ENCODE measurements around the gene DELE1.

Gene DELE1

GRCh38 chr5:141958546-141959172 lies 35.0 kb downstream of the DELE1 start:
- Histone ChIP-seq H3K27me3 (ENCODE audit: insufficient read depth, low read length) (no peaks in the 10 kb centered on the region), H3K9me3 (ENCODE audit: insufficient read depth, low read depth, low read length) (no peaks in the 10 kb centered on the region), H3K36me3 (ENCODE audit: insufficient read depth, low read length) (no peaks in the 10 kb centered on the region), H3K9ac (ENCODE audit: low read depth, low read length) (0 out of 2 replicates have a peak overlapping the region, but pooled peaks have one; percentile 22), H3K4me3 (ENCODE audit: low read length) (no peak overlapping the region), H3K27ac (ENCODE audit: low read depth, low read length) (no peak overlapping the region), H3K4me1 (ENCODE audit: insufficient read depth, low read length) (peaks cover 20% of the 10 kb centered on the region)
- WGBS, result 81% methylated on average over 8 of the region's 8 CpGs

GRCh38 chr5:141960018-141960417 lies 36.3 kb downstream of the DELE1 start:
- no peaks in the 10 kb centered on the region for H3K27me3 ChIP-seq (ENCODE audit: insufficient read depth, low read length)
- no peak overlapping the region for H3K4me3 ChIP-seq (ENCODE audit: low read length)
- H3K36me3 ChIP-seq (ENCODE audit: insufficient read depth, low read length), result no peaks in the 10 kb centered on the region
- WGBS, result 49% methylated on average over 10 of the region's 10 CpGs
- H3K4me1 ChIP-seq (ENCODE audit: insufficient read depth, low read length), result peaks cover 20% of the 10 kb centered on the region
- no peak overlapping the region for H3K9ac ChIP-seq (ENCODE audit: low read depth, low read length)
- H3K9me3 ChIP-seq (ENCODE audit: insufficient read depth, low read depth, low read length), result no peaks in the 10 kb centered on the region
- no peak overlapping the region for H3K27ac ChIP-seq (ENCODE audit: low read depth, low read length)

DNA sequence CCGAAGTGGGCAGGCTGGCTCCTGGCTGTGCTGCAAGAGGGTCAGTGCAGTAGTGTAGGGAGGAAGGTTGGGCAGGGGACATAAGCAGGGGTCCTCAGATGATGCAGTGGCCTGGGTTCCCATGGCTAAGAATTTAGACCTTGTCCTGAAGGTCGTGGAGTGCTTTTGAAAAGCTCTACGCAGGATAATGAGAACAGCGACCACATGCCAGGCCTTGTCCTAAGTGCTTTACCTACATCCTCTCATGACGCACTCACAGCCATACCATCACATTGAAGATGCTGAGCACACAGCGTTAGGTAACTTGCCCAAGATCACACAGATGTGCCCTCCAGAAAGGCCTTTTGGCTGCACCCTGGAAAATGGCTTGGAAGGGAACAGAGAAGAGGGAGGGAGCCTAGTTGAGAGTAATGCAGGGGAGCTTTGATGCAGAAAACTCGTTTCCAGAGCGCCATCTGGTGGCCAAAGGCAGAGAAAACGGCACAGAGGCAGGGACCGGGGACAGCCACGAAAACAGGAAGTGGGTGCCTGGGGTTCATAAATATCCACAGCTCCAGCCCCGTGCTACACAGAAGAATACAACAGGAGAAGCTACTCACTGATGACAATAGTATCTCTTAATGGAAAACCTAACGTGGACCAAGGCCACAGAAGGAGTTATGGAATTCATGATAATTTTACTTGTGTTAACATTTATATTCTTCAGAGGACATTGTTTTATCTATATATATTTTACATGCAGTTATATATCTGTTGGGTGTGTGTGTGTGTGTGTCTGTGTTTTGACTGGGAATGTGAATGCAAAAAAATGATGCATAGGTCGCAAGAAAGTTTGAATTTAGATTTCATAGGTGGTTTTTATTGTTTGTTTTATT lies 37.0 kb downstream of the DELE1 start:
- Histone ChIP-seq H3K9ac (ENCODE audit: low read depth, low read length) (no peak overlapping the region), H3K9me3 (ENCODE audit: insufficient read depth, low read depth, low read length) (no peaks in the 10 kb centered on the region), H3K4me3 (ENCODE audit: low read length) (no peak overlapping the region), H3K36me3 (ENCODE audit: insufficient read depth, low read length) (no peaks in the 10 kb centered on the region), H3K27ac (ENCODE audit: low read depth, low read length) (no peak overlapping the region), H3K27me3 (ENCODE audit: insufficient read depth, low read length) (no peaks in the 10 kb centered on the region), H3K4me1 (ENCODE audit: insufficient read depth, low read length) (peaks cover 20% of the 10 kb centered on the region)
- 34% methylated on average over 13 of the region's 14 CpGs for WGBS

DNA sequence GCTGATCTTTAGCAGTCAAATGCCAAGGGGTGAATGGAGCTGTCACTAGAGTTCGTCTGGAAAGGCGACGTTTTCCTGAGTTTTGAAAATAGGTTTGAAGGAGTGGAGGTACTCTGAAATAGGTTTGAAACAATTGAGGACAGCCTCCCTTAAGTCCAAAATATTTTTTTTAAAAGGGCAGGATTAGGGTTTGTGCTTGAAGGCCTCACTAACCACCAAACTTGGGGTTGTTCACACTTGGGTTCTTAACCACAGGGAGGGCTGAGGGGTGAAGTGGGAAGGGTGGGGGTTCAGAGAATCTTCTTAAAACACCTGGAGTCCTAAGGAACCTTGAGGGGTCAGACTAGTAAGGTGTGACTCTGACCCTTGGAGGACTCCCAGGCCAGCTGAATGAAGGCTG lies 37.8 kb downstream of the DELE1 start:
- Histone ChIP-seq H3K9ac (ENCODE audit: low read depth, low read length) (no peak overlapping the region), H3K4me3 (ENCODE audit: low read length) (no peak overlapping the region), H3K36me3 (ENCODE audit: insufficient read depth, low read length) (no peaks in the 10 kb centered on the region), H3K4me1 (ENCODE audit: insufficient read depth, low read length) (peaks cover 20% of the 10 kb centered on the region), H3K27ac (ENCODE audit: low read depth, low read length) (no peak overlapping the region), H3K27me3 (ENCODE audit: insufficient read depth, low read length) (no peaks in the 10 kb centered on the region), H3K9me3 (ENCODE audit: insufficient read depth, low read depth, low read length) (no peaks in the 10 kb centered on the region)
- WGBS, result 78% methylated on average over 3 of the region's 3 CpGs

DNA sequence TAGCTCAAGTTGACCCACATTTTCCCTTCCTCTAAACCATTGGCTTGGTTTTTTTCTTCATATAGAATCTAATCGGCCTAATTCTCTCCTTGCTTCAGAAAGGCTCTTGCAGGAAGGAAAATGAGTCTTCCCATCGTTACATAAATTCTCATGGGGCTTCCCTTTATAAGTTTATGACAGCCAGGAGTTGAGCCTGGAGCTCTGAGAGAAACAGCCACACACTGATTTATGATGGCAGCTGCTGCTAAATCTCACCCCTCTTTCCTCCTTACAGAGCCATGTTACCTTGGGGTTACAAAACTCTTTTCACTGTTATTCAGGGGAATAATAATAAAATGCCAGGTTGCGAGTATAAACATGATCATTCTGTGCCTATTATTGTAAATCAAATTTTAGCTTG lies 40.0 kb downstream of the DELE1 start:
- no peak overlapping the region for H3K9ac ChIP-seq (ENCODE audit: low read depth, low read length)
- no peaks in the 10 kb centered on the region for H3K9me3 ChIP-seq (ENCODE audit: insufficient read depth, low read depth, low read length)
- no peak overlapping the region for H3K27ac ChIP-seq (ENCODE audit: low read depth, low read length)
- no peak overlapping the region for H3K4me3 ChIP-seq (ENCODE audit: low read length)
- peaks cover 12% of the 10 kb centered on the region for H3K4me1 ChIP-seq (ENCODE audit: insufficient read depth, low read length)
- no peaks in the 10 kb centered on the region for H3K36me3 ChIP-seq (ENCODE audit: insufficient read depth, low read length)
- H3K27me3 ChIP-seq (ENCODE audit: insufficient read depth, low read length), result no peaks in the 10 kb centered on the region
- 87% methylated on average over 3 of the region's 3 CpGs for WGBS

DNA sequence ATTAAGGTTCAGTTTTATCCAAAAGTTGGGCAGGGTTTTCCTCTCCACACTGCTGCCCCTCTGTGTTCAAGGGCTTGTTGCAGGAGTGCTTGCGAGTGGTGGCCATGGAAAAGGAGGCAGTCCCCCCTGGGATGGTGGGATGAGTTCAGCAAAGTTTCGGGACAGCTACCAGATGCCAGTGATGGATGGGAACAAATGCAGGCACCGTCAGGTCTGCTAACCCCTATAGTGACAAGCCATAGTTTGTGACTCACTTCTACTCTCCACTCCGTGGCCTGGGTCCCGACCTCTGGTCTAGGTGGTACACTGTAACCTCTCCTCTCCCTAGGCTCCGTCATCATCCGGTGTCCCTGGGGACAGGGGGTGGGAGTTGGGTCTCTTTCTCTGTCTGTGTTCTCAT lies 41.4 kb downstream of the DELE1 start:
- Histone ChIP-seq H3K4me3 (ENCODE audit: low read length) (no peak overlapping the region), H3K4me1 (ENCODE audit: insufficient read depth, low read length) (peaks cover 17% of the 10 kb centered on the region), H3K9me3 (ENCODE audit: insufficient read depth, low read depth, low read length) (no peaks in the 10 kb centered on the region), H3K36me3 (ENCODE audit: insufficient read depth, low read length) (no peaks in the 10 kb centered on the region), H3K27me3 (ENCODE audit: insufficient read depth, low read length) (no peaks in the 10 kb centered on the region), H3K9ac (ENCODE audit: low read depth, low read length) (no peak overlapping the region), H3K27ac (ENCODE audit: low read depth, low read length) (no peak overlapping the region)
- 61% methylated on average over 5 of the region's 7 CpGs for WGBS

DNA sequence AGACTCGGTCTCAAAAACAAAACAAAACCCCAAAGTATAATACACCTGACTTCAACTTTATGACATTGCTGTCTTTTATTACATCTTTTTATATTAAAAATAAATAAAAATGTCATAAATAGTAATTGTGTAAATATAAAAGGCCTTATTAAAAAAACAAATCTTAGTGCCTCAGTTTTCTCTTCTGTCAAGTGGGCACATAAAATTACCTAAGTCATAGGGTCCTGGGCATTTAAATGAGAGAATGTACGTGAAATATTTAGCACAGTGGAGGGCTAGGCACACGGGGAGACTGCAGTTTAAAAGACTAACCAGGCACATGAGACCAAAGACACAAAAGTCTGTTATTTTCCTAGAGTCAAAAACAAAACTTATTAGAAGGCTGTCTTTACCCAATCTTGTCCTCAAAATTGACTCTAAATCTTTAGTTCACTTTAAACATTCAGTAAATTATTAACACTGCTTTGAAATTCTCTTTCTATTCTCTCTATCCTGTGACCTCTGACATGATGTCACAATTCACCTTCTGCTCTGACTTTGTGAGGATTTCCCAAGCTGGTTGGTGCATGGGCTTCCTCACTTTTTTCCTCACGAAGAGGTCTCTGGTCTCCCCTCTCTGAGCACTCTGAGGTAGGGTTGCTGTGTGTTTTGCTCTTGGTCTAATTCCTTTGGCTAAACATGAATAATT lies 42.7 kb downstream of the DELE1 start:
- H3K27me3 ChIP-seq (ENCODE audit: insufficient read depth, low read length), result no peaks in the 10 kb centered on the region
- no peak overlapping the region for H3K9ac ChIP-seq (ENCODE audit: low read depth, low read length)
- no peak overlapping the region for H3K4me3 ChIP-seq (ENCODE audit: low read length)
- no peak overlapping the region for H3K27ac ChIP-seq (ENCODE audit: low read depth, low read length)
- WGBS, result 90% methylated on average over 4 of the region's 4 CpGs
- no peaks in the 10 kb centered on the region for H3K9me3 ChIP-seq (ENCODE audit: insufficient read depth, low read depth, low read length)
- peaks cover 4% of the 10 kb centered on the region for H3K36me3 ChIP-seq (ENCODE audit: insufficient read depth, low read length)
- peaks cover 15% of the 10 kb centered on the region for H3K4me1 ChIP-seq (ENCODE audit: insufficient read depth, low read length)

DNA sequence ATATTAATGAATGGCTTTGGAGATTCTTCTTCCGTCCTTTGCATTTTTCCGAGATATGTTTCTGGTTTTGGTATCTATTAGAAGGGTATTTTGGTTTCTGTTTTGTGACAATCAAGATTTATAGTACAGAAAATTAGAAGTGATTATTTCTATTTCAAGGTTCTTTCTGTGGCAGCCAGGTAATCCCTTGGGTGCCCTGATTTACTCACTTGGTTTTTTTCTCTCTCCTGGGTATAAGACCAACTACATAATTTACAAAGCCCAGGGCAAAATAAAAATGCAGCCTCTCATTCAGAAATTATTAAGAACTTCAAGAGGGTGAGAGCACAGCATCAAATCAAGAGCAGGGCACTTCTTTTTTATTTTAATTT lies 43.3 kb downstream of the DELE1 start:
- Histone ChIP-seq H3K9me3 (ENCODE audit: insufficient read depth, low read depth, low read length) (no peaks in the 10 kb centered on the region), H3K27ac (ENCODE audit: low read depth, low read length) (no peak overlapping the region)
- 97% methylated on average over 2 of the region's 2 CpGs for WGBS

DNA sequence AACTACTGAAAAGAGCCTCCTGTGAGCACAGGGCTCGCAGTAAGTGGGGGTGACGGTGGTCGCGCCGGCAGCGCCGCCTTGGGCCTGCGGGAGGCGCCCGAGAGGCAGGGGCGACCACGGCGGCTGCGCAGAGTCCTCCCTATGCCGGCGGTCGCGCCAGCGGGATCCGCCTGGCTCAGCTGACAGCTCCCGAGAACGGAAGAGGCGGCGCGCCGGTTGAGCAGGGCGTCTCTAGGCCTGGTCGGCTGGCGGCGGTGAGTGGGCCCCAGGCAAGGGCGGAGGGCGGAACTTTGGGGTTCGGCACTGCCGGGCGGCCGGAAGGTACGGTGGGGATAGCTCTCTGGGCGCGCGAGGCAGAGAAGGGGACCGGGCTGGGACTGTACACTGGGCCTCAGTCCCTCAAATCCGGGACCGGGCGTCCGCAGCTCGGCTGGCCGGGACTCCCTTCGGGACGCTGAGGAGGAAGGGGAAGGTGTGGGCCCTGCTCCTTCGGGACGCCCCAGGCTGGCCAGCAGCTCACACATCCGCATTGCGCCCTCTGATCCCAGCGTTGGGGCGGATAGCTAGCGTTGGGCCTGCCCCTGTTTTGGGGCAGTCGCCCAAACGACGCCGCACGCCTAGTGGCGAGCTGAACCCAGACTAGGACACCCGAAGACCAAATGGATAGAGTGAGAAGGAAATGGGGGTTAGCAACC lies 45.4 kb downstream of the DELE1 start, which contains the start of gene RNF14:
Gene RNF14, plus strand, starts transcription at position 192 of the 695 bp plus-strand sequence. CDS start 4,484 bp downstream, outside the sequence.
- peak within 1 kb of the TSS; percentile 81 for H3K9ac ChIP-seq (ENCODE audit: low read depth, low read length)
- H3K4me1 ChIP-seq (ENCODE audit: insufficient read depth, low read length), result peaks cover 15% of the 10 kb centered on the region
- peaks cover 16% of the 10 kb centered on the region for H3K36me3 ChIP-seq (ENCODE audit: insufficient read depth, low read length)
- under 1% methylated on average over 63 of the region's 63 CpGs for WGBS
- no peaks in the 10 kb centered on the region for H3K27me3 ChIP-seq (ENCODE audit: insufficient read depth, low read length)
- H3K27ac ChIP-seq (ENCODE audit: low read depth, low read length), result peak within 1 kb of the TSS; percentile 83
- no peaks in the 10 kb centered on the region for H3K9me3 ChIP-seq (ENCODE audit: insufficient read depth, low read depth, low read length)
- H3K4me3 ChIP-seq (ENCODE audit: low read length), result peak within 1 kb of the TSS; percentile 77

More for the DNA sequence above, 43.3 kb downstream of the DELE1 start:
- H3K36me3 ChIP-seq (ENCODE audit: insufficient read depth, low read length), result peaks cover 4% of the 10 kb centered on the region
- peaks cover 15% of the 10 kb centered on the region for H3K4me1 ChIP-seq (ENCODE audit: insufficient read depth, low read length)
- no peak overlapping the region for H3K4me3 ChIP-seq (ENCODE audit: low read length)
- H3K9ac ChIP-seq (ENCODE audit: low read depth, low read length), result no peak overlapping the region
- H3K27me3 ChIP-seq (ENCODE audit: insufficient read depth, low read length), result no peaks in the 10 kb centered on the region

- peaks cover 26% of the 10 kb centered on the region for H3K36me3 ChIP-seq (ENCODE audit: insufficient read depth, low read length)
- peaks cover 15% of the 10 kb centered on the region for H3K4me1 ChIP-seq (ENCODE audit: insufficient read depth, low read length)
- peak overlapping the region; percentile 81; the same call in 1 of the 2 replicates for H3K9ac ChIP-seq (ENCODE audit: low read depth, low read length)
- peak overlapping the region; percentile 83; the same call in 1 of the 2 replicates for H3K27ac ChIP-seq (ENCODE audit: low read depth, low read length)
- no peaks in the 10 kb centered on the region for H3K9me3 ChIP-seq (ENCODE audit: insufficient read depth, low read depth, low read length)
- WGBS, result no CpG with 5 or more reads among the region's 2 CpGs
- peak overlapping the region; percentile 77 for H3K4me3 ChIP-seq (ENCODE audit: low read length)
- no peaks in the 10 kb centered on the region for H3K27me3 ChIP-seq (ENCODE audit: insufficient read depth, low read length)
Observed at GRCh38 chr5:141969783-141970771, 46.4 kb downstream of the DELE1 start.
